NB4 (cell line): ENCODE data around the gene PLEKHG7.
"Not testable (repeated sequence)": the region's sequence is repeated elsewhere in the genome, so short reads cannot be mapped to it uniquely, and the experiment has no call there.

ENCODE experiments used
- DNase-seq: peaks from one replicate; pipeline ENCODE4 v3.0.0; 2010; ENCODE audit warnings: low read depth
- H3K4me3 ChIP-seq: one replicate; pipeline ENCODE4 v1.5.1; 2011; ENCODE audit warnings: mild to moderate bottlenecking, low read depth, low read length, moderate library complexity
- CTCF ChIP-seq: IDR thresholded peaks from one replicate; pipeline ENCODE4 v1.5.1; 2012; ENCODE audit warnings: low read depth, low read length
- MYC ChIP-seq: IDR thresholded peaks from 2 replicates; pipeline ENCODE4 v1.6.1; 2011; ENCODE audit warnings: low read depth, low read length
- POLR2A ChIP-seq: IDR thresholded peaks from 2 replicates; pipeline ENCODE4 v1.6.1; 2011; ENCODE audit warnings: mild to moderate bottlenecking; ENCODE audit not compliant: insufficient read length; ENCODE audit errors: extremely low read depth
- TF ChIP-seq, protein P1 (sequence below): IDR thresholded peaks from 2 replicates; pipeline ENCODE4 v1.6.1; 2011; ENCODE audit warnings: low read depth, low read length

The PLEKHG7 gene

GRCh38 chr12:92661269-92661668 is 41.5 kb upstream of the PLEKHG7 start:
- H3K4me3 ChIP-seq: no peak overlapping the region
- TF ChIP-seq POLR2A (no peak), MYC (no peak), CTCF (no peak)
- TF ChIP-seq, protein P1, sequence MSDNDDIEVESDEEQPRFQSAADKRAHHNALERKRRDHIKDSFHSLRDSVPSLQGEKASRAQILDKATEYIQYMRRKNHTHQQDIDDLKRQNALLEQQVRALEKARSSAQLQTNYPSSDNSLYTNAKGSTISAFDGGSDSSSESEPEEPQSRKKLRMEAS: no peak
- DNase-seq: no peak

DNA sequence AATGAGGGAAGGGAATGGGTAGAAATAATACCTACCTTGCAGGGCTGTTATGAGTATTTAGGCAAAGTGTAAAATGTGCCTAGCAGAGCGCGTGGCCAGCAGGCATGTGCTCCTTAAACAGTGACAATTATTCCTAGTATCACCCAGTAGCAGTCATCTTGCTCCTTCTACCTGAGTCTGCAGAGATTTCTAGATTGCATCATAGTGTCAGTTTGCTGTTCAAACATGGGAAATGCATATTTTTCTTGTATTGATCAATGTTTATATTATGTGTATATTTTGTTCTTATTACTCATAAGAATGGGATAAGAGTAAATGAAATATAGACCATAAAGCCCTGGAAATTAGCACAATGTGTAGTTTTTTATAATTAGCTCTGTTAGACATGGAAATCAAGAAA is 37.3 kb upstream of the PLEKHG7 start:
- TF ChIP-seq POLR2A (no peak), MYC (no peak), CTCF (no peak)
- TF ChIP-seq, protein P1: no peak
- DNase-seq: no peak

GRCh38 chr12:92668739-92669138 is 34.0 kb upstream of the PLEKHG7 start:
- TF ChIP-seq CTCF: no peak
- no peak for TF ChIP-seq POLR2A
- TF ChIP-seq, protein P1: no peak
- no peak for TF ChIP-seq MYC
- no peak overlapping the region for H3K4me3 ChIP-seq
- DNase-seq: no peak

More for the DNA sequence above, 37.3 kb upstream of the PLEKHG7 start:
- no peak overlapping the region for H3K4me3 ChIP-seq

GRCh38 chr12:92671524-92671923 is 31.3 kb upstream of the PLEKHG7 start:
- not testable (repeated sequence) for H3K4me3 ChIP-seq, DNase-seq

DNA sequence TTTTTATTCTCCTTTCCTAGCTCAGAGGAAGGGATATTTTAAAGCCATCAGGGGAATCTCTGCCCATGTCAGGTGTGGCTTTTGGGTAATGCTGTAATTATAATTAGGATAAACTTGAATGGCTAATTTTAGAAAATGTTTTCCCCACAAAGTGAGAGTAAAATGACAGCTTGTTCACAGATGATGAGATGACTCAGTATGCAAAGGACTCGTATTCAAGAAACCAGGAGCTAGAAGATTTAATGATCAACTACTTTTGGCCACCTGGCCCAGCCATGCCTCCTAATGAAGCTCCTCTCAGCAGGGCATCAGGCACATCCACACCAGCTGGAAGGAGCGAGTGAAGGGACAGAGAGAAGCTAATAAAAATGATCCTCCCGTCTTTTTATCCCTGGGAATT is 29.0 kb upstream of the PLEKHG7 start:
- TF ChIP-seq POLR2A (no peak), MYC (no peak), CTCF (no peak)
- H3K4me3 ChIP-seq: no peak overlapping the region
- no peak for DNase-seq

DNA sequence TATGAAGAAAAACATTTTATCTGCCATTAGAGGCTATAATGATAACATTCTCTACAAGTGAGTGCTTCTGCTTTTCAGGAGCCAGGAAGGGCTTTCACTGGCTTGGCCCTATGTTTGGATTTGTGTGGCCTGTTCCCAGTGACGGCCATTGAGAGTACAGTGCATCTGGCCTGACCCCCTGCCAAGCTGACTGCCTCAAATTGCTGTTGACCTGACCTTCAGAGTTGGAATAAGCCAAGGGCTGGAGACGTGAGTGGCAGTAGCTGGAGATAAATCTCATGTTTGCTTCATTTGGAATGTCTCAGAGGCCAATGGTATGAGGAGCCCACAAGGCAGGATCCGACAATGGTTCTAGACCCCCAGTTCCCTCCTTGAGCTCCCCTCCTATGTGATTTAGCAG is 28.3 kb upstream of the PLEKHG7 start:
- no peak for DNase-seq
- TF ChIP-seq, protein P1: no peak
- TF ChIP-seq POLR2A (no peak), MYC (no peak), CTCF (no peak)
- H3K4me3 ChIP-seq: no peak overlapping the region
